ENCODE measurements around the gene ANP32A. TPM values are rescaled to one million over a fixed set of nuclear protein-coding genes. Genes with fewer than 3 reads are reported as not detected.

The ANP32A gene
- total and polyA plus RNA-seq, 9 donors: 29.4 to 158 (median 86.3) TPM

DNA sequence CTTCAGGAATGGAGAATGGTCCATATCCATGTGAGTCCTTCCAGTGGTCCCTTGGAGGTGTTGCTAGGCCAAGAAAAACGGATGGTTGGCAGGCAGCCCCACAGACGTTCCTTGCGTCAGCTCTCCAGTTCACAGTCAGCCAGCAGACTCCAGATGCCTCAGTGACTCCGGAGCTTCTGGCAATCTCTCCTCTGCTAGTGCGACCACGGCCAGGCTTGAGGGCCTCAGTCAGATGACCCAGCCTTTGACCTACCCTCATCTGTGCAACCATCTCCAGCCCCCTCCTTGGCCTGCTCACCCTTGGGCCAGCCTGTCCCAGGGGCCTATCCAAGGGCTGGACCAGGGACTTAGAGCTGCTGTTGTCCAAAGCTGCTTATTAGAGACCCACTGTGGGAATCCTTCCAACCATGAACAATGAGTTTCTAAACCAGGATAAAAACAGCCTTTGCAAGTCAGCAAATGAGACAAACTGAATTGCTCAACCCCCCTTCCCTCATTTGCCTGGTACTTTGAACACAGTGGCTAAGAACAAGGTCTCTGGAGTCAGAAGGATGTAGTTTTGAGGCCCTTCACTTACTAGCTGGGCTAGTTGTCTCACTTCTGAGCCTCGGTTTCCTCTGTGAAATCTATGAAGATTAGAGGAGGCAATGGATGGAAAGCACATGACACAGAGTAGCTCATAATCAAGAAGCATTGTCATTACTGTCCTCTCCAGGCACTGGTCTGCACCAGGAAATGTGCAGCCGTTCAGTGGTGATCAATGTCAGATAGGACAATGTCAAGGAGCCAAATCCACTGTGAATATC is 44.8 kb downstream of the ANP32A start:
- 21 to 30% (median 22%) methylated on average over 8 of the region's 8 CpGs for WGBS, 3 donors
- intact Hi-C loops (cut with DNase I): loop anchor here in 1 of 4 donors (2.0 kb wide), 1 partner anchor 43 kb away; no protein-coding TSS in a partner anchor
- DNase-seq: peak; percentile 55 to 93 (median 87)
- peak overlapping the region in 1 of 2 donors; percentile 57 for H3K27ac ChIP-seq
- TF ChIP-seq, protein P1, sequence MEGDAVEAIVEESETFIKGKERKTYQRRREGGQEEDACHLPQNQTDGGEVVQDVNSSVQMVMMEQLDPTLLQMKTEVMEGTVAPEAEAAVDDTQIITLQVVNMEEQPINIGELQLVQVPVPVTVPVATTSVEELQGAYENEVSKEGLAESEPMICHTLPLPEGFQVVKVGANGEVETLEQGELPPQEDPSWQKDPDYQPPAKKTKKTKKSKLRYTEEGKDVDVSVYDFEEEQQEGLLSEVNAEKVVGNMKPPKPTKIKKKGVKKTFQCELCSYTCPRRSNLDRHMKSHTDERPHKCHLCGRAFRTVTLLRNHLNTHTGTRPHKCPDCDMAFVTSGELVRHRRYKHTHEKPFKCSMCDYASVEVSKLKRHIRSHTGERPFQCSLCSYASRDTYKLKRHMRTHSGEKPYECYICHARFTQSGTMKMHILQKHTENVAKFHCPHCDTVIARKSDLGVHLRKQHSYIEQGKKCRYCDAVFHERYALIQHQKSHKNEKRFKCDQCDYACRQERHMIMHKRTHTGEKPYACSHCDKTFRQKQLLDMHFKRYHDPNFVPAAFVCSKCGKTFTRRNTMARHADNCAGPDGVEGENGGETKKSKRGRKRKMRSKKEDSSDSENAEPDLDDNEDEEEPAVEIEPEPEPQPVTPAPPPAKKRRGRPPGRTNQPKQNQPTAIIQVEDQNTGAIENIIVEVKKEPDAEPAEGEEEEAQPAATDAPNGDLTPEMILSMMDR (IDR thresholded peaks at IDR 0.05): no peak
- no peak for TF ChIP-seq POLR2A (IDR thresholded peaks at IDR 0.05)
- no peak for TF ChIP-seq EP300 (IDR thresholded peaks at IDR 0.05)
- no peaks in the 10 kb centered on the region for H3K27me3 ChIP-seq
- H3K4me1 ChIP-seq (ENCODE audit: insufficient read depth): peaks cover 13% of the 10 kb centered on the region
- H3K4me3 ChIP-seq: no peak overlapping the region
- H3K36me3 ChIP-seq: no peaks in the 10 kb centered on the region
- H3K9me3 ChIP-seq: no peaks in the 10 kb centered on the region

DNA sequence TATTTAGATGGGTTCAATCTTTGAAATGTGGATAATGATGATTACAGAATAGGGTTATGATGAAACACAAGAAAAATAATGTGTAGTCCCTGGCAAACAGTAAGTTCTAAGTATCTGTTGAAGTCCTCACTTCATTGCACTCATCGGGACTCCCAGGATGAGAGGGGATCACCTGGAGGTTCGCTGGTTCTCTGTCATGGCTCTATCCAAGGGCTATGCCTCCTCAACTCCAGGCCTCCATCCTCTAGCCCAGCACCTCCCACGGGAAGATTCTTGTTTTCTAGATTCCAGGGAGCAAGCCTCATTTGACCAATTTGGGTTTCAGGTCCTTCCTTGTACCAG is 45.5 kb downstream of the ANP32A start:
- no peak overlapping the region for H3K4me3 ChIP-seq
- no peak for TF ChIP-seq EP300 (IDR thresholded peaks at IDR 0.05)
- H3K27ac ChIP-seq: peak overlapping the region in 1 of 2 donors; percentile 57
- no peaks in the 10 kb centered on the region for H3K9me3 ChIP-seq
- no peaks in the 10 kb centered on the region for H3K36me3 ChIP-seq
- no peak for DNase-seq
- WGBS, 3 donors: 33 to 59% (median 40%) methylated on average over 3 of the region's 3 CpGs
- H3K27me3 ChIP-seq: no peaks in the 10 kb centered on the region
- peaks cover 13% of the 10 kb centered on the region for H3K4me1 ChIP-seq (ENCODE audit: insufficient read depth)
- intact Hi-C loops (cut with DNase I): no loop called here

DNA sequence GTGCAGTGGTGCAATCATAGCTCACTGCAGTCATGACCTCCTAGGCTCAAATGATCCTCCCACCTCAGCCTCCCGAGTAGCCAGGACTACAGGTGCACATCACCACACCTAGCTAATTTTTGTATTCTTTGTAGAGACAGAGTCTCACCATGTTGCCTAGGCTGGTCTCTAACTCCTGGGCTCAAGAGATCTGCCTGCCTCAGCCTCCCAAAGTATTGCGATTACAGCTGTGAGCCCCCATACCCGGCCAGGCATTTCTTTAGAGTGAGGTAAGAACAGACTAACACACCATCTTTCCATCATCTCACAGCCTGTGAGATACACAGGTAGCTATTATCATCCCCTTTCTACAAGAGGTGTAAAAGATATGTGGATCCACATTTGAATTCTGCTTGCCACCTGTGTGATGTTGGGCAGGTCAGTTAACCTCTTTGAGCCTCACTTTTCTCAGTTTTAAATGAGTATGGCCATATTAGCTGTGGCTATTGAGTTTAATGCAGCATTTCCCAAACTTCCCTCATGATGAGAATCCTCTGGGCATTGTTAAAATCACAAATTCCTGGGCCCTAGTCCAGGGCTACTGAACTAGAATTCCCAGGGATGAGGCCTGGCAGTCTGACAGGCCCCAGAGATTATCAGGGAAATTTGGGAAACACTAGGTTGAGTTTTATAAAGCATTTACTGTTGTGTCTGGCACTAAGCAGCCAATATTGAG is 46.0 kb downstream of the ANP32A start:
- 73 to 80% (median 76%) methylated on average over 3 of the region's 3 CpGs for WGBS, 3 donors
- H3K4me3 ChIP-seq: no peak overlapping the region
- H3K27me3 ChIP-seq: no peaks in the 10 kb centered on the region
- intact Hi-C loops (cut with DNase I): no loop called here
- peak in 3 of 5 donors; percentile 52 to 71 (median 55) for DNase-seq
- peaks cover 13% of the 10 kb centered on the region for H3K4me1 ChIP-seq (ENCODE audit: insufficient read depth)
- H3K27ac ChIP-seq: peak overlapping the region in 1 of 2 donors; percentile 57
- H3K36me3 ChIP-seq: no peaks in the 10 kb centered on the region
- TF ChIP-seq POLR2A (IDR thresholded peaks at IDR 0.05) (no peak), EP300 (IDR thresholded peaks at IDR 0.05) (no peak)
- TF ChIP-seq, protein P1 (IDR thresholded peaks at IDR 0.05): no peak
- H3K9me3 ChIP-seq: no peaks in the 10 kb centered on the region

DNA sequence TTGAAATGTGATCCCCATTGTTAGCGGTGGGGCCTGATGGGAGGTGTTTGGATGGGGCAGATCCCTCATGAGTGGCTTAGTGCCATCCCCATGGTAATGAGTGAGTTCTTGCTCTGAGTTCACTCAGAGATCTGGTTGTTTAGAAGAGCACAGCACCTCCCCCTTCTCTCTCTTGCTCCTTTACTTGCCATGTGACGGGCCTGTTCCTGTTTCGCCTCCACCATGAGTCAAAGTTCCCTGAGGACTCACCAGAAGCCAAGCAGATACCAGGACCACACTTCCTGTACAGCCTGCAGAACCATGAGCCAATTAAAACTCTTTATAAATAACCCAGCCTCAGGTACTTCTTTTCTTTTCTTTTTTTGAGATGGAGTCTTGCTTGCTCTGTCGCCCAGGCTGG is 46.6 kb downstream of the ANP32A start:
- H3K36me3 ChIP-seq: no peaks in the 10 kb centered on the region
- H3K27ac ChIP-seq: no peak overlapping the region
- no peak for DNase-seq
- H3K9me3 ChIP-seq: no peaks in the 10 kb centered on the region
- intact Hi-C loops (cut with DNase I): no loop called here
- no peak overlapping the region for H3K4me3 ChIP-seq
- TF ChIP-seq, protein P1 (IDR thresholded peaks at IDR 0.05): no peak
- no peak for TF ChIP-seq POLR2A (IDR thresholded peaks at IDR 0.05)
- no peak for TF ChIP-seq EP300 (IDR thresholded peaks at IDR 0.05)
- no peaks in the 10 kb centered on the region for H3K27me3 ChIP-seq
- H3K4me1 ChIP-seq (ENCODE audit: insufficient read depth): peaks cover 13% of the 10 kb centered on the region
- WGBS, 3 donors: 93 to 96% (median 96%) methylated on average over 4 of the region's 4 CpGs

DNA sequence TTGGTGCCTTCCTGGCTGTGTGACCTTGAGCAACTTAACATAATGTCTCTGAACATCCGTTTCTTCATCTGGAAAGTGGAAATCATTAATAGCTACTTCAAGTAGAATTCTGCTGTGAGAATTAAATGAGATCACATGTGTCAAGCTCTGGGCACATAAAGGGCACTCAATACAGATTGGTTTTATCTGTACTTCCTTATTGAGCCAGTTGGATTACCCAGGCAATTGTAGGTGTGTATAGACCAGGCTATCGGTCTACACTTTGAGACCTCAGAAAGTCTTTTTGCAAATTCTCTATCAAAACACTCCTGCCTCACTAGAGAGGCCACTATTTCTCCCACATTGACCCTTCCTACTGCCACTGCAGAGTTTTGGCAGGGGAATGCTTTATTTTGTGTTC is 47.7 kb downstream of the ANP32A start:
- TF ChIP-seq EP300 (IDR thresholded peaks at IDR 0.05) (no peak), POLR2A (IDR thresholded peaks at IDR 0.05) (no peak)
- TF ChIP-seq, protein P1 (IDR thresholded peaks at IDR 0.05): no peak
- no peak for DNase-seq
- H3K36me3 ChIP-seq: no peaks in the 10 kb centered on the region
- peaks cover 13% of the 10 kb centered on the region for H3K4me1 ChIP-seq (ENCODE audit: insufficient read depth)
- intact Hi-C loops (cut with DNase I): no loop called here
- no peaks in the 10 kb centered on the region for H3K9me3 ChIP-seq
- no peak overlapping the region for H3K27ac ChIP-seq
- no peak overlapping the region for H3K4me3 ChIP-seq
- WGBS, 3 donors: 82 to 87% (median 83%) methylated on average over 2 of the region's 2 CpGs
- no peaks in the 10 kb centered on the region for H3K27me3 ChIP-seq
